H9 (cell line): ENCODE data around the gene OR2T27. TPM values are rescaled to one million over a fixed set of nuclear protein-coding genes. Genes with fewer than 3 reads are reported as not detected.

ENCODE experiments used
- DNase-seq: peaks from one replicate; pipeline ENCODE4 v3.0.0-alpha.2; 2017
- H2AFZ ChIP-seq: one replicate; pipeline ENCODE4 v1.6.1; 2013; ENCODE audit warnings: mild to moderate bottlenecking, low read length, control low read depth, moderate library complexity
- H2AK5ac ChIP-seq: 2 replicates; pipeline ENCODE4 v1.6.1; 2013; ENCODE audit warnings: low read length, control low read depth, mixed read lengths; ENCODE audit not compliant: insufficient read length
- H2BK120ac ChIP-seq: one replicate; pipeline ENCODE4 v1.6.1; 2013; ENCODE audit warnings: low read depth, mild to moderate bottlenecking, low read length, control low read depth, inconsistent platforms; ENCODE audit not compliant: poor library complexity, severe bottlenecking
- H2BK12ac ChIP-seq: 2 replicates; pipeline ENCODE4 v1.6.1; 2013; ENCODE audit warnings: low read length, control low read depth, mixed read lengths, low read depth; ENCODE audit not compliant: insufficient read length
- H2BK15ac ChIP-seq: 2 replicates; pipeline ENCODE4 v1.6.1; 2013; ENCODE audit warnings: low read depth, low read length, control low read depth
- H2BK20ac ChIP-seq: one replicate; pipeline ENCODE4 v1.6.1; 2013; ENCODE audit warnings: low read depth, mild to moderate bottlenecking, low read length, control low read depth, inconsistent platforms; ENCODE audit not compliant: poor library complexity, severe bottlenecking
- H2BK5ac ChIP-seq: 2 replicates; pipeline ENCODE4 v1.6.1; 2013; ENCODE audit warnings: low read length, control low read depth, mixed read lengths; ENCODE audit not compliant: insufficient read length
- H3K14ac ChIP-seq: 2 replicates; pipeline ENCODE4 v1.6.1; 2013; ENCODE audit warnings: low read length, control low read depth; ENCODE audit not compliant: insufficient read depth
- H3K18ac ChIP-seq: 2 replicates; pipeline ENCODE4 v1.6.1; 2013; ENCODE audit warnings: low read depth, mild to moderate bottlenecking, mixed read lengths, low read length, control low read depth; ENCODE audit not compliant: insufficient read length
- H3K23ac ChIP-seq: 2 replicates; pipeline ENCODE4 v1.6.1; 2013; ENCODE audit warnings: low read length, control low read depth, mixed read lengths, low read depth; ENCODE audit not compliant: insufficient read length
- H3K23me2 ChIP-seq: 2 replicates; pipeline ENCODE4 v1.6.1; 2013; ENCODE audit warnings: low read depth, mild to moderate bottlenecking, mixed read lengths, low read length, control low read depth; ENCODE audit not compliant: insufficient read length, poor library complexity, severe bottlenecking
- H3K27ac ChIP-seq: 2 replicates; pipeline ENCODE4 v1.5.1; 2013; ENCODE audit warnings: low read length, control low read depth, mixed read lengths, low read depth; ENCODE audit not compliant: insufficient read length
- H3K27me3 ChIP-seq: 2 replicates; pipeline ENCODE4 v1.6.1; 2013; ENCODE audit warnings: low read length, control low read depth, inconsistent platforms; ENCODE audit not compliant: insufficient read depth
- H3K4ac ChIP-seq: 2 replicates; pipeline ENCODE4 v1.6.1; 2013; ENCODE audit warnings: low read depth, mild to moderate bottlenecking, control low read depth, inconsistent platforms, low read length, moderate library complexity
- H3K4me1 ChIP-seq: 2 replicates; pipeline ENCODE4 v1.6.1; 2013; ENCODE audit warnings: low read length, control low read depth, inconsistent platforms; ENCODE audit not compliant: insufficient read depth
- H3K4me2 ChIP-seq: 2 replicates; pipeline ENCODE4 v1.6.1; 2013; ENCODE audit warnings: low read length, control low read depth, mixed read lengths; ENCODE audit not compliant: insufficient read length, insufficient read depth
- H3K56ac ChIP-seq: 2 replicates; pipeline ENCODE4 v1.6.1; 2013; ENCODE audit warnings: low read depth, mild to moderate bottlenecking, mixed read lengths, low read length, control low read depth; ENCODE audit not compliant: insufficient read length
- H3K79me1 ChIP-seq: 2 replicates; pipeline ENCODE4 v1.6.1; 2013; ENCODE audit warnings: low read depth, mild to moderate bottlenecking, moderate library complexity, low read length, control low read depth, inconsistent platforms; ENCODE audit not compliant: insufficient read depth, poor library complexity, severe bottlenecking
- H3K79me2 ChIP-seq: 2 replicates; pipeline ENCODE4 v1.6.1; 2013; ENCODE audit warnings: low read length, control low read depth, inconsistent platforms; ENCODE audit not compliant: insufficient read depth
- H3K9ac ChIP-seq: 2 replicates; pipeline ENCODE4 v1.6.1; 2013; ENCODE audit warnings: low read length, control low read depth, mixed read lengths; ENCODE audit not compliant: insufficient read length; ENCODE audit errors: extremely low read depth
- H3K9me3 ChIP-seq: one replicate; pipeline ENCODE4 v1.6.1; 2013; ENCODE audit warnings: low read depth, low read length, inconsistent platforms; ENCODE audit not compliant: control insufficient read depth
- H3T11ph ChIP-seq: one replicate; pipeline ENCODE4 v1.6.1; 2013; ENCODE audit warnings: mild to moderate bottlenecking, low read length, control low read depth, inconsistent platforms
- H4K20me1 ChIP-seq: one replicate; pipeline ENCODE4 v1.6.1; 2013; ENCODE audit not compliant: control insufficient read depth, insufficient read length, insufficient read depth
- H4K5ac ChIP-seq: 2 replicates; pipeline ENCODE4 v1.6.1; 2013; ENCODE audit warnings: low read depth, mild to moderate bottlenecking, mixed read lengths, low read length, control low read depth; ENCODE audit not compliant: insufficient read length
- H4K8ac ChIP-seq: replicated peaks from 2 replicates; pipeline ENCODE4 v1.6.1; 2013; ENCODE audit warnings: low read length, control low read depth, mixed read lengths, low read depth; ENCODE audit not compliant: insufficient read length
- H4K91ac ChIP-seq: 2 replicates; pipeline ENCODE4 v1.6.1; 2013; ENCODE audit warnings: low read depth, mild to moderate bottlenecking, moderate library complexity, mixed read lengths, low read length, control low read depth; ENCODE audit not compliant: insufficient read length
- H3K27ac Mint-ChIP-seq, 3 experiments: 2 replicates in 2 of 3; 3 replicates in 1 of 3; pipeline ENCODE4 v1.8.0; 2020 to 2021; ENCODE audit warnings: mixed read lengths in 3 of 3, mild to moderate bottlenecking in 1 of 3, moderate library complexity in 1 of 3
- H3K27me3 Mint-ChIP-seq: 2 replicates; pipeline ENCODE4 v1.8.0; 2021; ENCODE audit warnings: low read depth, mild to moderate bottlenecking, moderate library complexity, mixed read lengths
- H3K36me3 Mint-ChIP-seq, 3 experiments: 2 replicates in 2 of 3; 3 replicates in 1 of 3; pipeline ENCODE4 v1.8.0; 2020 to 2021; ENCODE audit warnings: low read depth in 3 of 3, mixed read lengths in 3 of 3; ENCODE audit not compliant: insufficient read depth in 1 of 3
- H3K4me1 Mint-ChIP-seq, 2 experiments: 2 replicates each; pipeline ENCODE4 v1.8.0; 2020; ENCODE audit warnings: mixed read lengths in 2 of 2
- H3K4me3 Mint-ChIP-seq, 2 experiments: 2 replicates in 1 of 2; 3 replicates in 1 of 2; pipeline ENCODE4 v1.8.0; 2020 to 2021; ENCODE audit warnings: mild to moderate bottlenecking in 2 of 2, mixed read lengths in 2 of 2, moderate library complexity in 1 of 2
- H3K9me3 Mint-ChIP-seq, 2 experiments: 2 replicates in 1 of 2; 3 replicates in 1 of 2; pipeline ENCODE4 v1.8.0; 2020; ENCODE audit warnings: mild to moderate bottlenecking in 2 of 2, mixed read lengths in 2 of 2, moderate library complexity in 1 of 2
- WGBS: extraction: QIAGEN DNeasy Blood & Tissue Kit; methylation state at CpG from one replicate; pipeline ENCODE4 v1.1.7; 2013; ENCODE audit warnings: missing lambda C conversion rate, low lambda C conversion rate, mixed read lengths; ENCODE audit not compliant: insufficient read length; ENCODE audit errors: extremely low coverage; 5-methylcytosine and 5-hydroxymethylcytosine counted together
- total RNA-seq: library from RNA; stranded (reverse); gene quantifications from 2 replicates; pipeline ENCODE4 v1.2.1, GENCODE V29; 2021
- TF ChIP-seq, protein P1 (sequence below): fragments of 200-600 bp; sonication (generic); conservative IDR thresholded peaks from 3 replicates; pipeline ENCODE4 v1.8.0; 2021; ENCODE audit warnings: antibody characterized with exemption, mild to moderate bottlenecking

OR2T27 gene
- total RNA-seq, 1 experiment from 2014 or later: not detected

- H3K4ac ChIP-seq: no peak within 1 kb of the TSS
- H3K27me3 ChIP-seq: no peaks in the 10 kb centered on the region
- H4K8ac ChIP-seq: no peak within 1 kb of the TSS
- H3K9me3 ChIP-seq: peaks cover 82% of the 10 kb centered on the region
- WGBS: no CpG with 5 or more reads among the region's 1 CpG
- no peak for DNase-seq
- no peak within 1 kb of the TSS for H3K27ac ChIP-seq
- no peak within 1 kb of the TSS for H3K18ac ChIP-seq
- H2AK5ac ChIP-seq: no peak within 1 kb of the TSS
- H3K4me1 ChIP-seq: no peaks in the 10 kb centered on the region
- H3K4me2 ChIP-seq: no peak within 1 kb of the TSS
- no peak within 1 kb of the TSS for H3K9ac ChIP-seq
- Mint-ChIP-seq H3K4me1 (no peaks in the 10 kb centered on the region), H3K36me3 (peaks cover 0 to 15% (median 6%) of the 10 kb centered on the region in 3 experiments; a peak in 6 of 7 replicates), H3K27me3 (no peaks in the 10 kb centered on the region), H3K9me3 (peaks cover 26 to 29% of the 10 kb centered on the region in 2 experiments), H3K27ac (no peak within 1 kb of the TSS), H3K4me3 (no peak within 1 kb of the TSS)
- H3K23ac ChIP-seq: no peak within 1 kb of the TSS
- H4K5ac ChIP-seq: no peak within 1 kb of the TSS
- no peak within 1 kb of the TSS for H2BK5ac ChIP-seq
- no peak within 1 kb of the TSS for H3T11ph ChIP-seq
- H2BK120ac ChIP-seq: no peak within 1 kb of the TSS
- H3K79me2 ChIP-seq: no peaks in the 10 kb centered on the region
- no peaks in the 10 kb centered on the region for H4K20me1 ChIP-seq
- no peak within 1 kb of the TSS for H3K56ac ChIP-seq
- no peak within 1 kb of the TSS for H4K91ac ChIP-seq
- no peaks in the 10 kb centered on the region for H3K23me2 ChIP-seq
- no peak within 1 kb of the TSS for H2BK12ac ChIP-seq
- no peak within 1 kb of the TSS for H2BK15ac ChIP-seq
- no peaks in the 10 kb centered on the region for H3K79me1 ChIP-seq
- TF ChIP-seq, protein P1, sequence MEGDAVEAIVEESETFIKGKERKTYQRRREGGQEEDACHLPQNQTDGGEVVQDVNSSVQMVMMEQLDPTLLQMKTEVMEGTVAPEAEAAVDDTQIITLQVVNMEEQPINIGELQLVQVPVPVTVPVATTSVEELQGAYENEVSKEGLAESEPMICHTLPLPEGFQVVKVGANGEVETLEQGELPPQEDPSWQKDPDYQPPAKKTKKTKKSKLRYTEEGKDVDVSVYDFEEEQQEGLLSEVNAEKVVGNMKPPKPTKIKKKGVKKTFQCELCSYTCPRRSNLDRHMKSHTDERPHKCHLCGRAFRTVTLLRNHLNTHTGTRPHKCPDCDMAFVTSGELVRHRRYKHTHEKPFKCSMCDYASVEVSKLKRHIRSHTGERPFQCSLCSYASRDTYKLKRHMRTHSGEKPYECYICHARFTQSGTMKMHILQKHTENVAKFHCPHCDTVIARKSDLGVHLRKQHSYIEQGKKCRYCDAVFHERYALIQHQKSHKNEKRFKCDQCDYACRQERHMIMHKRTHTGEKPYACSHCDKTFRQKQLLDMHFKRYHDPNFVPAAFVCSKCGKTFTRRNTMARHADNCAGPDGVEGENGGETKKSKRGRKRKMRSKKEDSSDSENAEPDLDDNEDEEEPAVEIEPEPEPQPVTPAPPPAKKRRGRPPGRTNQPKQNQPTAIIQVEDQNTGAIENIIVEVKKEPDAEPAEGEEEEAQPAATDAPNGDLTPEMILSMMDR: no peak
- H3K14ac ChIP-seq: no peak within 1 kb of the TSS
- no peak within 1 kb of the TSS for H2AFZ ChIP-seq
- no peak within 1 kb of the TSS for H2BK20ac ChIP-seq
These were observed 47.4 kb upstream of the OR2T27 start, which contains the start of gene OR14I1 for GRCh38 chr1:248702714-248703113. OR14I1 (minus strand) TSS chr1:248702766.
